Spleen (tissue), 7 donors: ENCODE data around the gene CYSLTR1.

Experiments used
- POLR2A ChIP-seq, 3 donors: fragments of 450-650 bp; IDR thresholded peaks; one replicate each; pipeline ENCODE4 v1.5.1; 2017; ENCODE audit warnings: antibody characterized with exemption in 3 of 3, mild to moderate bottlenecking in 1 of 3
- POLR2AphosphoS5 ChIP-seq, 3 donors: sonication (generic); formaldehyde crosslinking; IDR thresholded peaks; one replicate each; pipeline ENCODE4 v1.5.1; 2017; ENCODE audit warnings: antibody characterized with exemption in 3 of 3
- TF ChIP-seq, protein P1 (sequence below), 11 experiments: fragments of 200-600 bp in 7 of 11; fragments of 450-650 bp in 4 of 11; sonication (generic) in 4 of 11; IDR thresholded peaks in 8 of 11; conservative IDR thresholded peaks in 3 of 11; 1 replicate in 7 of 11; 2 replicates in 4 of 11; pipeline versions ENCODE4 v1.4.0 to v1.8.0; 2016 to 2021; ENCODE audit warnings: antibody characterized with exemption in 11 of 11, inconsistent platforms in 4 of 11, mild to moderate bottlenecking in 1 of 11
- donor health status: DM: no; HTN: no; CAD: no; lungs with moderate emphysema.
- donor health status: DM: no; HTN: no; CAD: no.
- donor health status: DM: no; HTN: no; CAD: no.

DNA sequence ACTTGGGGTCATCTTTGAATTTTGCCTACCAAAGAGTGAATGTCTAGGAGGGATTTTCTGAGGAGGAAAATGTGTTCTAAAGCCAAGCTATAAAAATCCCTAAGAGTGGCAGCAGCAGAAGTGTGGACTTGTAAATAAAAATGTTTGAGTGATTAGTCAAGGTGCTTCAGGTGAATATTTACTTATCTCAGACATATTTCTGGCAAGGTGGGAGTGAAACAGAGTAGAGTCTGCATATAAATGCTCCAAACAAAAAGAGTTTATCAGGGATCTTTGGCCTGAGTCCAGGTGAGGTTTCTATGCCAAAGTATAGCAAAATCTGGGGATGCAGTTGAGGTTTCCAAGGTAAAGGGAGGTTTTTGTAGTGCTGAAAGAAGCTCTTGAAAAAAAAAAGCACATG is 19.7 kb downstream of the CYSLTR1 start:
- TF ChIP-seq, protein P1, sequence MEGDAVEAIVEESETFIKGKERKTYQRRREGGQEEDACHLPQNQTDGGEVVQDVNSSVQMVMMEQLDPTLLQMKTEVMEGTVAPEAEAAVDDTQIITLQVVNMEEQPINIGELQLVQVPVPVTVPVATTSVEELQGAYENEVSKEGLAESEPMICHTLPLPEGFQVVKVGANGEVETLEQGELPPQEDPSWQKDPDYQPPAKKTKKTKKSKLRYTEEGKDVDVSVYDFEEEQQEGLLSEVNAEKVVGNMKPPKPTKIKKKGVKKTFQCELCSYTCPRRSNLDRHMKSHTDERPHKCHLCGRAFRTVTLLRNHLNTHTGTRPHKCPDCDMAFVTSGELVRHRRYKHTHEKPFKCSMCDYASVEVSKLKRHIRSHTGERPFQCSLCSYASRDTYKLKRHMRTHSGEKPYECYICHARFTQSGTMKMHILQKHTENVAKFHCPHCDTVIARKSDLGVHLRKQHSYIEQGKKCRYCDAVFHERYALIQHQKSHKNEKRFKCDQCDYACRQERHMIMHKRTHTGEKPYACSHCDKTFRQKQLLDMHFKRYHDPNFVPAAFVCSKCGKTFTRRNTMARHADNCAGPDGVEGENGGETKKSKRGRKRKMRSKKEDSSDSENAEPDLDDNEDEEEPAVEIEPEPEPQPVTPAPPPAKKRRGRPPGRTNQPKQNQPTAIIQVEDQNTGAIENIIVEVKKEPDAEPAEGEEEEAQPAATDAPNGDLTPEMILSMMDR (IDR thresholded peaks at IDR 0.05 in 8 of 11, conservative IDR thresholded peaks at IDR 0.05 in 3 of 11): no peak
- TF ChIP-seq POLR2A (IDR thresholded peaks at IDR 0.05): no peak
- TF ChIP-seq POLR2AphosphoS5 (IDR thresholded peaks at IDR 0.05): no peak
